ENCODE results near the gene CERKL. TPM values are rescaled to one million over a fixed set of nuclear protein-coding genes. Genes with fewer than 3 reads are reported as not detected.

CERKL gene
- total and polyA plus RNA-seq, 2 donors: 0.52 to 2.4 TPM

- Histone ChIP-seq H3K27ac (ENCODE audit: low read depth in 1 of 2, low read length in 1 of 2) (no peak overlapping the region), H3K9me3 (ENCODE audit: control insufficient read depth in 2 of 2, insufficient read depth in 1 of 2, low read length in 1 of 2) (no peaks in the 10 kb centered on the region), H3K36me3 (ENCODE audit: control insufficient read depth in 2 of 2, insufficient read depth in 2 of 2, low read length in 1 of 2) (no peaks in the 10 kb centered on the region), H3K4me3 (ENCODE audit: low read length in 2 of 2) (no peak overlapping the region), H3K27me3 (ENCODE audit: control insufficient read depth in 2 of 2, insufficient read depth in 1 of 2, low read length in 1 of 2) (no peaks in the 10 kb centered on the region), H3K4me1 (ENCODE audit: control insufficient read depth in 2 of 2, insufficient read depth in 2 of 2, low read length in 2 of 2) (no peaks in the 10 kb centered on the region)
- 93% methylated on average over 4 of the region's 4 CpGs for WGBS
- DNase-seq (ENCODE audit: low read depth in 6 of 9, low spot score in 9 of 9): no peak
Measured at GRCh38 chr2:181642086-181642485, 14.8 kb downstream of the CERKL start.

GRCh38 chr2:181639686-181640085 lies 17.2 kb downstream of the CERKL start:
- no peaks in the 10 kb centered on the region for H3K27me3 ChIP-seq (ENCODE audit: control insufficient read depth in 2 of 2, insufficient read depth in 1 of 2, low read length in 1 of 2)
- H3K36me3 ChIP-seq (ENCODE audit: control insufficient read depth in 2 of 2, insufficient read depth in 2 of 2, low read length in 1 of 2): no peaks in the 10 kb centered on the region
- H3K9me3 ChIP-seq (ENCODE audit: control insufficient read depth in 2 of 2, insufficient read depth in 1 of 2, low read length in 1 of 2): no peaks in the 10 kb centered on the region
- 0% methylated on average over 1 of the region's 1 CpG for WGBS
- no peak overlapping the region for H3K4me3 ChIP-seq (ENCODE audit: low read length in 2 of 2)
- no peak overlapping the region for H3K27ac ChIP-seq (ENCODE audit: low read depth in 1 of 2, low read length in 1 of 2)
- no peak for DNase-seq (ENCODE audit: low read depth in 6 of 9, low spot score in 9 of 9)
- H3K4me1 ChIP-seq (ENCODE audit: control insufficient read depth in 2 of 2, insufficient read depth in 2 of 2, low read length in 2 of 2): no peaks in the 10 kb centered on the region

GRCh38 chr2:181632733-181633401 lies 24.0 kb downstream of the CERKL start:
- WGBS: 98% methylated on average over 4 of the region's 4 CpGs

GRCh38 chr2:181628590-181629585 lies 28.0 kb downstream of the CERKL start:
- Histone ChIP-seq H3K36me3 (ENCODE audit: control insufficient read depth in 2 of 2, insufficient read depth in 2 of 2, low read length in 1 of 2) (no peaks in the 10 kb centered on the region), H3K4me3 (ENCODE audit: low read length in 2 of 2) (no peak overlapping the region), H3K27ac (ENCODE audit: low read depth in 1 of 2, low read length in 1 of 2) (no peak overlapping the region), H3K9me3 (ENCODE audit: control insufficient read depth in 2 of 2, insufficient read depth in 1 of 2, low read length in 1 of 2) (no peaks in the 10 kb centered on the region), H3K27me3 (ENCODE audit: control insufficient read depth in 2 of 2, insufficient read depth in 1 of 2, low read length in 1 of 2) (no peaks in the 10 kb centered on the region), H3K4me1 (ENCODE audit: control insufficient read depth in 2 of 2, insufficient read depth in 2 of 2, low read length in 2 of 2) (no peaks in the 10 kb centered on the region)
- DNase-seq (ENCODE audit: low read depth in 6 of 9, low spot score in 9 of 9): no peak
- WGBS: 96% methylated on average over 3 of the region's 3 CpGs

More at GRCh38 chr2:181632733-181633401, 24.0 kb downstream of the CERKL start:
- Histone ChIP-seq H3K4me1 (ENCODE audit: control insufficient read depth in 2 of 2, insufficient read depth in 2 of 2, low read length in 2 of 2) (no peaks in the 10 kb centered on the region), H3K4me3 (ENCODE audit: low read length in 2 of 2) (no peak overlapping the region), H3K27me3 (ENCODE audit: control insufficient read depth in 2 of 2, insufficient read depth in 1 of 2, low read length in 1 of 2) (no peaks in the 10 kb centered on the region), H3K27ac (ENCODE audit: low read depth in 1 of 2, low read length in 1 of 2) (no peak overlapping the region), H3K36me3 (ENCODE audit: control insufficient read depth in 2 of 2, insufficient read depth in 2 of 2, low read length in 1 of 2) (no peaks in the 10 kb centered on the region), H3K9me3 (ENCODE audit: control insufficient read depth in 2 of 2, insufficient read depth in 1 of 2, low read length in 1 of 2) (no peaks in the 10 kb centered on the region)
- DNase-seq (ENCODE audit: low read depth in 6 of 9, low spot score in 9 of 9): no peak

GRCh38 chr2:181627545-181627944 lies 29.4 kb downstream of the CERKL start:
- H3K27ac ChIP-seq (ENCODE audit: low read depth in 1 of 2, low read length in 1 of 2): no peak overlapping the region
- no peak overlapping the region for H3K4me3 ChIP-seq (ENCODE audit: low read length in 2 of 2)
- WGBS: 92% methylated on average over 3 of the region's 3 CpGs
- H3K27me3 ChIP-seq (ENCODE audit: control insufficient read depth in 2 of 2, insufficient read depth in 1 of 2, low read length in 1 of 2): no peaks in the 10 kb centered on the region
- no peaks in the 10 kb centered on the region for H3K4me1 ChIP-seq (ENCODE audit: control insufficient read depth in 2 of 2, insufficient read depth in 2 of 2, low read length in 2 of 2)
- no peaks in the 10 kb centered on the region for H3K9me3 ChIP-seq (ENCODE audit: control insufficient read depth in 2 of 2, insufficient read depth in 1 of 2, low read length in 1 of 2)
- DNase-seq (ENCODE audit: low read depth in 6 of 9, low spot score in 9 of 9): no peak
- no peaks in the 10 kb centered on the region for H3K36me3 ChIP-seq (ENCODE audit: control insufficient read depth in 2 of 2, insufficient read depth in 2 of 2, low read length in 1 of 2)

- H3K27me3 ChIP-seq (ENCODE audit: control insufficient read depth in 2 of 2, insufficient read depth in 1 of 2, low read length in 1 of 2): no peaks in the 10 kb centered on the region
- DNase-seq (ENCODE audit: low read depth in 6 of 9, low spot score in 9 of 9): no peak
- no peaks in the 10 kb centered on the region for H3K4me1 ChIP-seq (ENCODE audit: control insufficient read depth in 2 of 2, insufficient read depth in 2 of 2, low read length in 2 of 2)
- no peak overlapping the region for H3K27ac ChIP-seq (ENCODE audit: low read depth in 1 of 2, low read length in 1 of 2)
- H3K36me3 ChIP-seq (ENCODE audit: control insufficient read depth in 2 of 2, insufficient read depth in 2 of 2, low read length in 1 of 2): no peaks in the 10 kb centered on the region
- H3K9me3 ChIP-seq (ENCODE audit: control insufficient read depth in 2 of 2, insufficient read depth in 1 of 2, low read length in 1 of 2): no peaks in the 10 kb centered on the region
- H3K4me3 ChIP-seq (ENCODE audit: low read length in 2 of 2): no peak overlapping the region
Measured at GRCh38 chr2:181626671-181627070, 30.2 kb downstream of the CERKL start.

- H3K9me3 ChIP-seq (ENCODE audit: control insufficient read depth in 2 of 2, insufficient read depth in 1 of 2, low read length in 1 of 2): no peaks in the 10 kb centered on the region
- no peak overlapping the region for H3K27ac ChIP-seq (ENCODE audit: low read depth in 1 of 2, low read length in 1 of 2)
- H3K36me3 ChIP-seq (ENCODE audit: control insufficient read depth in 2 of 2, insufficient read depth in 2 of 2, low read length in 1 of 2): no peaks in the 10 kb centered on the region
- DNase-seq (ENCODE audit: low read depth in 6 of 9, low spot score in 9 of 9): no peak
- H3K4me3 ChIP-seq (ENCODE audit: low read length in 2 of 2): no peak overlapping the region
- H3K27me3 ChIP-seq (ENCODE audit: control insufficient read depth in 2 of 2, insufficient read depth in 1 of 2, low read length in 1 of 2): no peaks in the 10 kb centered on the region
- no peaks in the 10 kb centered on the region for H3K4me1 ChIP-seq (ENCODE audit: control insufficient read depth in 2 of 2, insufficient read depth in 2 of 2, low read length in 2 of 2)
Measured at GRCh38 chr2:181623159-181623558, 33.7 kb downstream of the CERKL start.

GRCh38 chr2:181621779-181622490 lies 35.0 kb downstream of the CERKL start:
- no peaks in the 10 kb centered on the region for H3K4me1 ChIP-seq (ENCODE audit: control insufficient read depth in 2 of 2, insufficient read depth in 2 of 2, low read length in 2 of 2)
- no peaks in the 10 kb centered on the region for H3K27me3 ChIP-seq (ENCODE audit: control insufficient read depth in 2 of 2, insufficient read depth in 1 of 2, low read length in 1 of 2)
- H3K4me3 ChIP-seq (ENCODE audit: low read length in 2 of 2): no peak overlapping the region
- H3K9me3 ChIP-seq (ENCODE audit: control insufficient read depth in 2 of 2, insufficient read depth in 1 of 2, low read length in 1 of 2): no peaks in the 10 kb centered on the region
- no peak overlapping the region for H3K27ac ChIP-seq (ENCODE audit: low read depth in 1 of 2, low read length in 1 of 2)
- DNase-seq (ENCODE audit: low read depth in 6 of 9, low spot score in 9 of 9): no peak
- 97% methylated on average over 3 of the region's 3 CpGs for WGBS
- H3K36me3 ChIP-seq (ENCODE audit: control insufficient read depth in 2 of 2, insufficient read depth in 2 of 2, low read length in 1 of 2): no peaks in the 10 kb centered on the region

- no peaks in the 10 kb centered on the region for H3K36me3 ChIP-seq (ENCODE audit: control insufficient read depth in 2 of 2, insufficient read depth in 2 of 2, low read length in 1 of 2)
- H3K9me3 ChIP-seq (ENCODE audit: control insufficient read depth in 2 of 2, insufficient read depth in 1 of 2, low read length in 1 of 2): no peaks in the 10 kb centered on the region
- H3K4me3 ChIP-seq (ENCODE audit: low read length in 2 of 2): no peak overlapping the region
- no peak for DNase-seq (ENCODE audit: low read depth in 6 of 9, low spot score in 9 of 9)
- WGBS: 97% methylated on average over 2 of the region's 2 CpGs
- H3K27ac ChIP-seq (ENCODE audit: low read depth in 1 of 2, low read length in 1 of 2): no peak overlapping the region
- no peaks in the 10 kb centered on the region for H3K4me1 ChIP-seq (ENCODE audit: control insufficient read depth in 2 of 2, insufficient read depth in 2 of 2, low read length in 2 of 2)
- no peaks in the 10 kb centered on the region for H3K27me3 ChIP-seq (ENCODE audit: control insufficient read depth in 2 of 2, insufficient read depth in 1 of 2, low read length in 1 of 2)
Measured at GRCh38 chr2:181619516-181619915, 37.4 kb downstream of the CERKL start.
